ENCODE measurements around the gene SRSF3.
A peak's percentile ranks its signal among the peaks of the same experiment; 100 is the strongest.
"Not testable (repeated sequence)": the region's sequence is repeated elsewhere in the genome, so short reads cannot be mapped to it uniquely, and the experiment has no call there.

Gene SRSF3

GRCh38 chr6:36594029-36594815 is at the start of gene SRSF3:
TSS of gene SRSF3 (plus strand) at chr6:36594362. CDS start at chr6:36596763, 2,401 bp downstream.
- peak; percentile 90 for DNase-seq

- DNase-seq, result no peak
Measured at GRCh38 chr6:36545767-36546307, 48.3 kb upstream of the SRSF3 start.

GRCh38 chr6:36546308-36546919 is 47.7 kb upstream of the SRSF3 start:
- no peak for DNase-seq

GRCh38 chr6:36546920-36547645 is 47.1 kb upstream of the SRSF3 start, which contains the start of gene STK38:
TSS of gene STK38 (minus strand) at chr6:36547479. CDS start at chr6:36540202, 7,277 bp downstream.
- peak; percentile 94 for DNase-seq

GRCh38 chr6:36547646-36548400 is 46.3 kb upstream of the SRSF3 start:
- DNase-seq, result no peak

- DNase-seq, result no peak
Measured at GRCh38 chr6:36548401-36548743, 45.8 kb upstream of the SRSF3 start.

GRCh38 chr6:36550473-36551000 is 43.6 kb upstream of the SRSF3 start:
- no peak for DNase-seq

GRCh38 chr6:36555750-36556252 is 38.4 kb upstream of the SRSF3 start:
- DNase-seq, result no peak

GRCh38 chr6:36556281-36556680 is 37.9 kb upstream of the SRSF3 start:
- DNase-seq, result no peak

GRCh38 chr6:36559011-36559793 is 35.0 kb upstream of the SRSF3 start:
- no peak for DNase-seq

- no peak for DNase-seq
Measured at GRCh38 chr6:36560822-36561221, 33.3 kb upstream of the SRSF3 start.

GRCh38 chr6:36563237-36563927 is 30.8 kb upstream of the SRSF3 start:
- no peak for DNase-seq

GRCh38 chr6:36563928-36564284 is 30.3 kb upstream of the SRSF3 start:
- DNase-seq, result no peak

- no peak for DNase-seq
Measured at GRCh38 chr6:36566418-36566905, 27.7 kb upstream of the SRSF3 start.

GRCh38 chr6:36570264-36570663 is 23.9 kb upstream of the SRSF3 start:
- no peak for DNase-seq

GRCh38 chr6:36571122-36572043 is 22.8 kb upstream of the SRSF3 start:
- no peak for DNase-seq

GRCh38 chr6:36572353-36573311 is 21.5 kb upstream of the SRSF3 start:
- not testable (repeated sequence) for DNase-seq

- no peak for DNase-seq
Measured at GRCh38 chr6:36574679-36575078, 19.5 kb upstream of the SRSF3 start.
